Measurements from ENCODE around the gene IZUMO4. TPM values are rescaled to one million over a fixed set of nuclear protein-coding genes. Genes with fewer than 3 reads are reported as not detected.

IZUMO4 gene
- total and polyA plus RNA-seq, 10 of the 15 experiments (the other 5 are each of a cell fraction or from before 2014, with no cell fraction given): 0.53 to 27.1 (median 7.5) TPM

- TF ChIP-seq HDAC6 (IDR thresholded peaks at IDR 0.05; ENCODE audit: unreplicated experiment): no peak
- TF ChIP-seq SIX5 (IDR thresholded peaks at IDR 0.05; ENCODE audit: low read depth, low read length, severe bottlenecking): no peak
- TF ChIP-seq EED (IDR thresholded peaks at IDR 0.05; ENCODE audit: low read depth): no peak
- 0 out of 2 replicates have a peak, but pooled peaks have one; percentile 22 for TF ChIP-seq MTA2 (IDR thresholded peaks at IDR 0.05; ENCODE audit: low read depth)
- TF ChIP-seq PML (IDR thresholded peaks at IDR 0.05; ENCODE audit: low read length): no peak
- peak; percentile 65 for TF ChIP-seq POLR2A (IDR thresholded peaks at IDR 0.05; ENCODE audit: low read depth, low read length)
- TF ChIP-seq PKNOX1 (IDR thresholded peaks at IDR 0.05): no peak
- TF ChIP-seq ETV6 (conservative IDR thresholded peaks at IDR 0.05 in 1 of 2, IDR thresholded peaks at IDR 0.05 in 1 of 2; ENCODE audit: borderline replicate concordance in 1 of 2, low read depth in 1 of 2): no peak
- TF ChIP-seq, protein P1, sequence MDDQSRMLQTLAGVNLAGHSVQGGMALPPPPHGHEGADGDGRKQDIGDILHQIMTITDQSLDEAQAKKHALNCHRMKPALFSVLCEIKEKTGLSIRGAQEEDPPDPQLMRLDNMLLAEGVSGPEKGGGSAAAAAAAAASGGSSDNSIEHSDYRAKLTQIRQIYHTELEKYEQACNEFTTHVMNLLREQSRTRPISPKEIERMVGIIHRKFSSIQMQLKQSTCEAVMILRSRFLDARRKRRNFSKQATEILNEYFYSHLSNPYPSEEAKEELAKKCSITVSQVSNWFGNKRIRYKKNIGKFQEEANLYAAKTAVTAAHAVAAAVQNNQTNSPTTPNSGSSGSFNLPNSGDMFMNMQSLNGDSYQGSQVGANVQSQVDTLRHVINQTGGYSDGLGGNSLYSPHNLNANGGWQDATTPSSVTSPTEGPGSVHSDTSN (IDR thresholded peaks at IDR 0.05; ENCODE audit: insufficient replicate concordance, low read depth, low read length): no peak
- TF ChIP-seq HCFC1 (IDR thresholded peaks at IDR 0.05; ENCODE audit: low read length): no peak
- no peak for TF ChIP-seq PAX5 (IDR thresholded peaks at IDR 0.05; ENCODE audit: borderline replicate concordance, low read depth, low read length)
- TF ChIP-seq, protein P2, sequence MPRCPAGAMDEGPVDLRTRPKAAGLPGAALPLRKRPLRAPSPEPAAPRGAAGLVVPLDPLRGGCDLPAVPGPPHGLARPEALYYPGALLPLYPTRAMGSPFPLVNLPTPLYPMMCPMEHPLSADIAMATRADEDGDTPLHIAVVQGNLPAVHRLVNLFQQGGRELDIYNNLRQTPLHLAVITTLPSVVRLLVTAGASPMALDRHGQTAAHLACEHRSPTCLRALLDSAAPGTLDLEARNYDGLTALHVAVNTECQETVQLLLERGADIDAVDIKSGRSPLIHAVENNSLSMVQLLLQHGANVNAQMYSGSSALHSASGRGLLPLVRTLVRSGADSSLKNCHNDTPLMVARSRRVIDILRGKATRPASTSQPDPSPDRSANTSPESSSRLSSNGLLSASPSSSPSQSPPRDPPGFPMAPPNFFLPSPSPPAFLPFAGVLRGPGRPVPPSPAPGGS (IDR thresholded peaks at IDR 0.05; ENCODE audit: borderline replicate concordance, insufficient read depth, low read depth, low read length, poor library complexity, severe bottlenecking): no peak
- no peak for TF ChIP-seq SRF (IDR thresholded peaks at IDR 0.05; ENCODE audit: low read depth in 2 of 2, low read length in 2 of 2)
- TF ChIP-seq ZNF207 (IDR thresholded peaks at IDR 0.05; ENCODE audit: borderline replicate concordance): no peak
- 0 out of 4 replicates have a peak, but pooled peaks of 1 of the 2 experiments have one; percentile 14 for TF ChIP-seq IKZF2 (IDR thresholded peaks at IDR 0.05)
- no peak for TF ChIP-seq GATAD2B (conservative IDR thresholded peaks at IDR 0.05; ENCODE audit: low read depth)
- peak; percentile 8; the same call in 1 of the 2 replicates for TF ChIP-seq CHD2 (IDR thresholded peaks at IDR 0.05; ENCODE audit: borderline replicate concordance, low read depth, low read length)
- TF ChIP-seq ATF3 (IDR thresholded peaks at IDR 0.05; ENCODE audit: borderline replicate concordance, extremely low read depth, low read depth, low read length): no peak
- TF ChIP-seq POLR2AphosphoS2 (IDR thresholded peaks at IDR 0.05; ENCODE audit: low read depth, low read length): peak; percentile 96
- TF ChIP-seq ZNF217 (IDR thresholded peaks at IDR 0.05): no peak
- TF ChIP-seq NFYB (IDR thresholded peaks at IDR 0.05; ENCODE audit: insufficient read depth, low read depth, low read length): no peak
- no peak for TF ChIP-seq KAT2A (conservative IDR thresholded peaks at IDR 0.05; ENCODE audit: control insufficient read depth, low read depth, low read length)
- TF ChIP-seq BHLHE40 (IDR thresholded peaks at IDR 0.05; ENCODE audit: borderline replicate concordance in 1 of 2, low read depth in 2 of 2, low read length in 1 of 2): no peak
- TF ChIP-seq NFYA (IDR thresholded peaks at IDR 0.05; ENCODE audit: borderline replicate concordance, low read depth, low read length): no peak
- TF ChIP-seq MYC (IDR thresholded peaks at IDR 0.05; ENCODE audit: insufficient read depth, insufficient read length, insufficient replicate concordance, low read length, severe bottlenecking): no peak
- no peak for TF ChIP-seq RUNX3 (IDR thresholded peaks at IDR 0.05; ENCODE audit: low read length)
- no peak for TF ChIP-seq NR2C1 (IDR thresholded peaks at IDR 0.05)
These were observed 25.6 kb upstream of the IZUMO4 start (continued) for GRCh38 chr19:2070986-2071673.

Measured in GM12878 (cell line).